Skin epidermis (tissue), 12 donors: Measurements from ENCODE around the gene MSANTD4.
"Not testable (repeated sequence)": the region's sequence is repeated elsewhere in the genome, so short reads cannot be mapped to it uniquely, and the experiment has no call there.

Source experiments
- H3K27ac ChIP-seq, 21 experiments: fragments of 200-600 bp; sonication (generic) in 11 of 21; one replicate each; pipeline ENCODE4 v1.5.0; 2020; ENCODE audit warnings: mild to moderate bottlenecking in 3 of 21, inconsistent platforms in 2 of 21, moderate library complexity in 2 of 21
- H3K4me3 ChIP-seq, 7 experiments: fragments of 200-600 bp; sonication (generic) in 2 of 7; one replicate each; pipeline ENCODE4 v1.5.0; 2020; ENCODE audit warnings: inconsistent platforms in 2 of 7, mild to moderate bottlenecking in 2 of 7, moderate library complexity in 1 of 7

MSANTD4 gene

GRCh38 chr11:106015066-106015465 lies 7.0 kb downstream of the MSANTD4 start:
- Histone ChIP-seq H3K27ac (no peak overlapping the region), H3K4me3 (no peak overlapping the region)

GRCh38 chr11:106014620-106015019 lies 7.4 kb downstream of the MSANTD4 start:
- Histone ChIP-seq H3K27ac (no peak overlapping the region), H3K4me3 (no peak overlapping the region)

GRCh38 chr11:106014035-106014434 lies 8.0 kb downstream of the MSANTD4 start:
- no peak overlapping the region for H3K27ac ChIP-seq
- H3K4me3 ChIP-seq = no peak overlapping the region

DNA sequence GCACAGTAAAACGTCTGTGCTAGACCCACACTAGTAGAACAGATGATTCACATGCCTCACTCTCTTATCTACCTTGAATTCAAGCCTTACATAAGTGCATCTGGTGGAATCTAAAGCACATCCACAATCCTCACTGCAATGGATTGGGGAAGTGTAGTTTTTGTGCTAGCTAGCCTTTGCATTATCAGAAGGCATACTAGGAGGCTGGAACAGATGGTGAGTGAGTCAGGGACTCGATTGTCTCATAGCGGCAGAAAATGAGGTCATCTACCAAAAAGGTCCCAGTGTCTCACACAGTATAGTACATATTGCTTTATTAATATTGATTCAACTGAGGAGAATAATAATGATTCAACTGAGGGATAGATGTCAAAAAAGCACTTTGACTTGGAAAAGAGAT lies 9.3 kb downstream of the MSANTD4 start:
- H3K4me3 ChIP-seq = no peak overlapping the region
- H3K27ac ChIP-seq = no peak overlapping the region

GRCh38 chr11:106011481-106011880 lies 10.6 kb downstream of the MSANTD4 start:
- Histone ChIP-seq H3K4me3 (no peak overlapping the region), H3K27ac (no peak overlapping the region)

GRCh38 chr11:106003094-106003493 lies 18.9 kb downstream of the MSANTD4 start:
- H3K4me3 ChIP-seq, H3K27ac ChIP-seq: not testable (repeated sequence)

- H3K4me3 ChIP-seq = no peak overlapping the region
- no peak overlapping the region for H3K27ac ChIP-seq
Observed at GRCh38 chr11:106001304-106002012, 20.6 kb downstream of the MSANTD4 start.

GRCh38 chr11:105991888-105992287 lies 30.2 kb downstream of the MSANTD4 start:
- H3K4me3 ChIP-seq = no peak overlapping the region
- no peak overlapping the region for H3K27ac ChIP-seq

DNA sequence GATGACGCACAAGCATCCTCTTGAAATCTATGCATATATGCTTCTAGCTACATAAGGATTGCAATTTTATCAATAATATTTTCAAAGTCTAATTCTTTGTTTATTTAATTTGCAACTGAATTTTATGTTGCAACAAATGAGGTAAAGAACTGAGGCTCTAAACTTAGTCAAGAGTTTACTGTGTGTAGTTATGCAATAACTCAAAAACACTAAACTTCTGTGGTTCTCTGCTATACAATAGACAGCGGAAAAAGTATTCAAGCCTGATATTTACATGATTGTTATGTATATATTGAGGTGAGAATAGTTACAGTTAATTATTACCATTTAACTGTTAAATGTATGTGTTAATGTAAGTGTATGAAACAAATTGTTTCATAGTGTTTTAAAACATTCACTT lies 32.9 kb downstream of the MSANTD4 start:
- Histone ChIP-seq H3K4me3 (no peak overlapping the region), H3K27ac (no peak overlapping the region)

DNA sequence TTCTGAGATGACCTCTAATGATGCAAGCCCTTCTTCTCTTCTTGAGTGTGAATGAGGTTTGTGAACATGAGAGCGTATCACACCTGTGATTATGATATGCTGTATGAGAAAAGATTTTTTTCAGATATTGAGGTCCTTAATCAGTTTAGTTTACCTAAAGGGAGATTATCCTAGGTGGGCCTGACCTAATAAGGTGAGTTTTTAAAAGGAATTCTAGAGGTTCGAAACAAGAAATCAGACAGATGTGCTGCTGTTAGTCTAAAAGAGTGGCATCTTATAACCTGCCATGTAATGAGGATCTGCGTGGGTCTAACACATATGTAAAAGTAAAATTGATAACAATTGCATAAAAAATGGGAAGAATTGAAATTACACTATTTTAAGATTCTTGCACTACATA lies 33.8 kb downstream of the MSANTD4 start:
- no peak overlapping the region for H3K27ac ChIP-seq
- no peak overlapping the region for H3K4me3 ChIP-seq

- Histone ChIP-seq H3K4me3 (no peak overlapping the region), H3K27ac (no peak overlapping the region)
Observed at GRCh38 chr11:105986554-105986953, 35.5 kb downstream of the MSANTD4 start.

DNA sequence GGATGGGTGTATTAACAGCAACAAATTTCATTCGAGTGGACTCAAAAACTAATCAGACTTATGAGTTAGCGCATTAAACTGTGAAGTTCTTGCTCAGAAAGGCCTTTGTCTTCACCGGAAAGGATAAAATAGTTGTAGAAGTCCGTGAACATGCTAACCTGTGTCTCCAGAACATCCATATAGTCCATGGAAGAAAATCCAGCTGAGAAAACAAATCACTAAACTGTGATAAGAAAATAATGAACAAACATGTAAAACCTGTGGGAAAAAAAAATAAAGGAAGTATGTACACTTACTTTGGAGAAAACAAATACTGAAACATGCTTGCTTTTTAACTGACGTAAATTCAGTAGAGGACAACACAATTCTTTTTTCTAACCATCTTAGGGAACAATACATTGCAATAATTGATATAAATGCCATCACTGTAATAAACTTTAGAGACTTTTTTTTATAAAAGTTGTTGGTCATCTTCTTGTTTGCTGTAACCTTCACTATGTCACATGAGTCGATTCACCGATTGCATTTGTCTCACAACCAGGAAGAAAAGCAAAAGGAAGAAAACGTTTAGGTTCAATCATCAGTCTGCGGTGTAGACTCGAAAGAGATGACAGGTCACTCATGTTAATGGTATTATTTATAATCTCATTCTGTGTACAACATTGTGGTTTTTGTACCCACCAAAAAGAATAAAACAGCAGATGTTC lies 41.9 kb downstream of the MSANTD4 start:
- H3K4me3 ChIP-seq = no peak overlapping the region
- no peak overlapping the region for H3K27ac ChIP-seq

DNA sequence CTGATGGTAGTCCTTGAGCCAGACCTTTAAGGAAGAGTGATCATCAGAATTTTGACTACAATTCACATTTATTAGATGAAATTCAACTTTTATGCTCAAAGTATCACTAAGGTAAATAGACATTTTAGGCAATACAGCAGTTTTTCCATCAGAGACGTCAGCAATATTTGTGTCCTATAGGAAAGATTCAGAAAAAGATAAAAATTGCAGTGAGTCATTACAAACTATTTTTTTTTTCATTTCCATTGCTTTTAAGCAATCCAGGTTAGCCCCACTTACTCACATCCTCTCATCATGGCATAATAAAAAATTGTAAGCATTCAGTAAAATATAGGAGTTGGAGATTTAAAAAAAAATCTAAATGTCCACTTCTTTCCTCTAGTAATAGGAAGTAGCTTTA lies 46.9 kb downstream of the MSANTD4 start:
- no peak overlapping the region for H3K27ac ChIP-seq

DNA sequence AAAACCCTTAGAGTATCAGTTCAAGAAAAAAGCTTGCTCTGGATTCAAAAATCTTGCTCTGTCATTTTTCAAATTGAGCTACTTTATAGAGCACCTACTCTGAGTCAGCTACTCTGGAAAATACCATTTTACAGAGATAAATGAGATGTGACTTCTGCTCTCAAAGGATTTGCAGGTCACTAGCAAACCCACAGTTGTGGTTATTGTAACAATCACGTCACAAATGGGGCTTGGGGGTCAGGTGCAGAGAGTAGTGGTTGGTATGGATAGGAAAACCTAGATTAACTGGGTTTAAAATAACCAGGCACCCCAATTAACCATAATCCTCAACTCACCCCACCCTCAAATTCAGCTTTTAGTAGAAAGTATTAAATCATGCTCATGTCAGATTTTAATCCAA lies 52.3 kb downstream of the MSANTD4 start:
- no peak overlapping the region for H3K4me3 ChIP-seq
- no peak overlapping the region for H3K27ac ChIP-seq

More for the DNA sequence above, 46.9 kb downstream of the MSANTD4 start:
- H3K4me3 ChIP-seq = no peak overlapping the region

GRCh38 chr11:105968021-105968697 lies 53.9 kb downstream of the MSANTD4 start:
- H3K4me3 ChIP-seq = no peak overlapping the region
- H3K27ac ChIP-seq = no peak overlapping the region

- Histone ChIP-seq H3K4me3 (no peak overlapping the region), H3K27ac (no peak overlapping the region)
Observed at GRCh38 chr11:105960252-105961245, 61.5 kb downstream of the MSANTD4 start.
